HG02759 (cell line): ENCODE data around the gene TSC22D1.

Source experiments
- ATAC-seq: cut with Tn5 transposase; IDR thresholded peaks from one replicate; pipeline ENCODE4 v1.9.1; 2021; ENCODE audit warnings: mild to moderate bottlenecking, moderate library complexity; ENCODE audit not compliant: unreplicated experiment

Gene TSC22D1

GRCh38 chr13:44388427-44389059 lies 187.6 kb downstream of the TSC22D1 start:
- no peak for ATAC-seq

GRCh38 chr13:44386913-44387556 lies 189.1 kb downstream of the TSC22D1 start:
- no peak for ATAC-seq

GRCh38 chr13:44385847-44386246 lies 190.3 kb downstream of the TSC22D1 start:
- no peak for ATAC-seq

- ATAC-seq, result no peak
These were observed 190.7 kb downstream of the TSC22D1 start for GRCh38 chr13:44385401-44385800.

GRCh38 chr13:44384778-44385177 lies 191.4 kb downstream of the TSC22D1 start:
- no peak for ATAC-seq

GRCh38 chr13:44383945-44384344 lies 192.2 kb downstream of the TSC22D1 start:
- no peak for ATAC-seq

- ATAC-seq, result no peak
These were observed 193.4 kb downstream of the TSC22D1 start for GRCh38 chr13:44382635-44383145.
